ENCODE results near the gene ZNF516. TPM values are rescaled to one million over a fixed set of nuclear protein-coding genes. Genes with fewer than 3 reads are reported as not detected.

The ZNF516 gene
- total and polyA plus RNA-seq, 4 donors: 2.5 to 12.2 (median 7.6) TPM

- Histone ChIP-seq H3K27me3 (ENCODE audit: control insufficient read depth in 4 of 4, insufficient read depth in 4 of 4, low read length in 3 of 4) (no peaks in the 10 kb centered on the region), H3K4me3 (ENCODE audit: low read depth in 1 of 3, low read length in 3 of 3) (no peak overlapping the region), H3K9me3 (ENCODE audit: control insufficient read depth in 4 of 4, low read length in 3 of 4) (no peaks in the 10 kb centered on the region), H3K9ac (ENCODE audit: low read depth in 1 of 2, low read length in 2 of 2) (no peak overlapping the region), H3K4me1 (ENCODE audit: control insufficient read depth in 4 of 4, insufficient read depth in 4 of 4, low read length in 3 of 4) (peaks cover 3 to 21% (median 11%) of the 10 kb centered on the region in 4 donors), H3K36me3 (ENCODE audit: control insufficient read depth in 4 of 4, insufficient read depth in 3 of 4, low read depth in 1 of 4, low read length in 3 of 4) (no peaks in the 10 kb centered on the region), H3K27ac (ENCODE audit: low read depth in 1 of 2, low read length in 2 of 2) (no peak overlapping the region)
- 97% methylated on average over 7 of the region's 7 CpGs for WGBS
- TF ChIP-seq JUND (IDR thresholded peaks at IDR 0.05): no peak
- no peak for TF ChIP-seq TAF1 (conservative IDR thresholded peaks at IDR 0.05)
- no peak for TF ChIP-seq SP1 (IDR thresholded peaks at IDR 0.05)
- TF ChIP-seq GABPA (IDR thresholded peaks at IDR 0.05 in 1 of 2, conservative IDR thresholded peaks at IDR 0.05 in 1 of 2): no peak
- no peak for TF ChIP-seq NR2F2 (IDR thresholded peaks at IDR 0.05)
- TF ChIP-seq MAX (IDR thresholded peaks at IDR 0.05): no peak
- no peak for TF ChIP-seq RXRA (IDR thresholded peaks at IDR 0.05)
- no peak for TF ChIP-seq CTCF (IDR thresholded peaks at IDR 0.05; ENCODE audit: low read depth, low read length, missing input control)
- no peak for TF ChIP-seq FOXA1 (IDR thresholded peaks at IDR 0.05)
- no peak for TF ChIP-seq RAD21 (IDR thresholded peaks at IDR 0.05)
- TF ChIP-seq YY1 (IDR thresholded peaks at IDR 0.05): no peak
- no peak for TF ChIP-seq EGR1 (IDR thresholded peaks at IDR 0.05; ENCODE audit: low read depth in 2 of 2)
- no peak for TF ChIP-seq ZBTB33 (IDR thresholded peaks at IDR 0.05)
- no peak for TF ChIP-seq HNF4A (conservative IDR thresholded peaks at IDR 0.05)
- no peak for TF ChIP-seq HNF4G (IDR thresholded peaks at IDR 0.05)
- TF ChIP-seq FOXA2 (IDR thresholded peaks at IDR 0.05): no peak
- TF ChIP-seq REST (IDR thresholded peaks at IDR 0.05): no peak
- TF ChIP-seq ATF3 (IDR thresholded peaks at IDR 0.05): no peak
- DNase-seq (ENCODE audit: low spot score): no peak
Measured at GRCh38 chr18:76347341-76347740, 147.7 kb downstream of the ZNF516 start.

Measured in liver (tissue), 9 donors.